ENCODE data around the gene ST7.

ST7 gene

DNA sequence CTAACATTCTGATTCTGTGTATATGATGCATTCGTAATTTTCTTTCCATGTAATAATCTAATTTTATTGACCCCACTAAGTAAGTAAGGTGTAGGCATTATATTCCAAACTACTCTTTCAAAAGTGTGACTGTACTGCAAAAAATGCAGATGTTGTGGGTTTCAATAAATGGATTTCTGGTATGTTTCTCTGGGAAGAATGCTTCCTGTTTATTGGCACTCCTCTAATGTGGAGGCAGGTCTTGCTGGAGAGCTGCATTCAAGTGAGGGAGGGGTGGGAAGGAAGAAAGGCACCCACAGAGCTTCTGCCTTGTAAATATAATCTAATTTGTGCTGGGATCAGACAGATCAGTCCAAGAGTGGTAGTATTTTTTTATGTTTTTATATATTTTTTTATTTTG, 23.9 kb downstream of the ST7 start:
- DNase-seq (ENCODE audit: low spot score), result no peak

- no peak for DNase-seq (ENCODE audit: low spot score)
Observed at GRCh38 chr7:116978006-116978405, 24.7 kb downstream of the ST7 start.

GRCh38 chr7:116979430-116979829, 26.1 kb downstream of the ST7 start:
- no peak for DNase-seq (ENCODE audit: low spot score)

DNA sequence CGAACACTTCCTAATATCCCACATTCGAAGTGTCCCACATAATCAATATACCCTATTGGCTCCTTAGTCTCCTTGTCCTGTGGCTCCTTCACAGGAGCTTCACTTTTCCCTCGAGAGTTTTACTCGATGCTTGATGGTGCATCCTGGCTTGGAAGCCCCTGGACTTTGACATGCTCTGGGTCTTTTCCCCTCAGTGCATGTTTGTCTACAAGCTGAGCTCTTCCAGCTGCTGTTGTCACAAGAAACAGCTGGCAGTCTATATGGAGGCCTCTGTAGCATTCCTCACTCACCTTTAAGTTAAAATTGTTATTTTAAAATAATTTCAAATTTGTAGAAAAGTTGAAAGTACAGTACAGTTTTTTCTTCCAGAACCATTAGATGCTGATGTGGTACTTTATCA, 27.1 kb downstream of the ST7 start:
- no peak for DNase-seq (ENCODE audit: low spot score)

DNA sequence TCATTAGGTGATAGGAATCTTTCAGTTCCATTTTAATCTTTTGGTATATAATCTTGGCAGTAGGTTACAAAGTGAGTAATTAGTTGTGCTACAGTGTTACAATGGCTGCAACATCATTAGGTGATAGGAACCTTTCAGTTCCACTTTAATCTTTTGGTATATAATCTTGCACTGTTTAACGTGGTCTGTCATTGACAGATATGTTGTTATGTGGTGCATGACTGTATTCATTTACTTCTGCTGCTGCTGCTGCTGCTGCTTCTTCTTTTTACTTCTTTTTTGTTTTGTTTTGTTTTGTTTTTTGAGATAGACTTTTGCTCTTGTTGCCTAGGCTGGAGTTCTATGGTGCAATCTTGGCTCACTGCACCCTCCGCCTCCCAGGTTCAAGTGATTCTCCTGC, 28.6 kb downstream of the ST7 start:
- no peak for DNase-seq (ENCODE audit: low spot score)

DNA sequence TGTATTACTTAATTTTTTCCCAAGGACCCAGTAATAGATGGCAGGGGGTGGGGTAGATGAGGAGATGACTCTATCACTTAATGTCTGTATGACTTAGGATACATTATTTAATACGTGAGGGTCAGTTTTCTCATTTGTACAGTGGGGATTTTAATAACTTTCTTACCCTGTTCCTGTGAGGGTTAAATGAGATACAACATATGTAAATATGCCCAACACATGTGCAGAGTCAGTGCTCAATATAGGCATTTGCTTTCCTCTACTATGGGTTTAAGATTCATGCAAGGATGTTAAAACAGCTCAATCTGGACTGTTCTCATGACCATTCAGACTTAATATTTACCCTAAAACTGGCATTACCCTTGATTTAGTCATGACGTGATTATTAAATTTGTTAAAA, 31.2 kb downstream of the ST7 start:
- DNase-seq (ENCODE audit: low spot score), result no peak

- no peak for DNase-seq (ENCODE audit: low spot score)
Observed at GRCh38 chr7:116984917-116985316, 31.6 kb downstream of the ST7 start.

DNA sequence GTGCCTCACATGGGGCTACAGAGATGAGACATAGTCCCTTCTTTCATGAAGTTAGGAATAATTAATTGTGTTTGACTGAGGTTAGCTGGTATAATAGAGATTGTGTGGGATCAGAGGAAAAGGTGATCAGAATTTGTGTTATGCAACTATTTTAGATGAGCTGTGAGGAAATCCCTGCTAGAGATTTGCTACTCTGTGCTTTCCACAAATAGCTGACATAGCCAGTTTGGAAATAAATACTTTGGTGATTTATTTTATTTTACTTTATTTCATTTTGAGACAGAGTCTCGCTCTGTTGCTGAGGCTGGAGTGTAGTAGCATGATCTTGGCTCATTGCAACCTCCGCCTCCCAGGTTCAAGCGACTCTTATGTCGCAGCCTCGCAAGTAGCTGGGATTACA, 32.3 kb downstream of the ST7 start:
- DNase-seq (ENCODE audit: low spot score), result no peak

DNA sequence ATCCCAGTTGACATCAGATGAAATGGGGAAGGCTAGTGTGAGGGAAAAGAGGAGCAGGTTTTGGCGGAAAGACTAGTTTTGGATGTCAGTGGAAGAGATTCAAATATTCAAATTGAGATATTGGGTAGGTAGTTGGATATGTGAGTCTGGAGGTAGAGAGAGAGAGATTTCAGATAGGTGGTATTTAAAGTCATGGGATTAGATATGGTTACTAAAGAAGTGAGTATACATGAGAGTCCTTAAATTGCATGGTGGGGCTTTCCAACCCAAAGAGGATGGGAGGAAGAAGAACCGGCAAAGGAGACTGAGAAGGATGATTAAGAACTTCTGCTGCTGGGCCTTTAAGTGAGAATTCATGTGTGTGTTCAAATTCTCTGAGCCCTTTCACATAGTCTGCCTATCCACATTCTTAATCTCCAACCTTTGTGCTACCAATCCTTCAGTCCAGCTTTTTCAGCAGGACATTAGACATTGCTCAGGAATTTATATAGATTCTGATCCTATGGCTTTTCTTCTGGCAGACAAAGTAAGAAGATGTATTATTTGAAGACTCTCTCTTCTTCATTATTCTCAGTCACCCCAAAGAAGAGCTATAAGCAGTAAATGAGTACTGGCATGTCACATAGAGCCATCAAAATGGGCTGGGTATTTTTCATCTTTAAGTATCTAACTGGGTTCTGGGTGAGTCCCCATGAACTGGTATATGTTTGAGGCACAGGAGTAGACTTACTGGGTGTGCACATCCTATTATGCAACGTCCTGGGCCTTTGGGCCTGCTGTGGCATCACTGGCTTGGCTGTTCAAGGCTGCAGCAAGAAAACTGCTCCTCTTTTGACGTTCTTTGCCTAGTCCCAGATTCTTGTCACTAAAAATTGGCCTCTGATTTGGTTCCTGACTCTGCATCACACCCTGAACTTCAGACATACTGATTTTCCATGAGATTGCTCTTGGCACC, 33.6 kb downstream of the ST7 start:
- DNase-seq (ENCODE audit: low spot score), result no peak

DNA sequence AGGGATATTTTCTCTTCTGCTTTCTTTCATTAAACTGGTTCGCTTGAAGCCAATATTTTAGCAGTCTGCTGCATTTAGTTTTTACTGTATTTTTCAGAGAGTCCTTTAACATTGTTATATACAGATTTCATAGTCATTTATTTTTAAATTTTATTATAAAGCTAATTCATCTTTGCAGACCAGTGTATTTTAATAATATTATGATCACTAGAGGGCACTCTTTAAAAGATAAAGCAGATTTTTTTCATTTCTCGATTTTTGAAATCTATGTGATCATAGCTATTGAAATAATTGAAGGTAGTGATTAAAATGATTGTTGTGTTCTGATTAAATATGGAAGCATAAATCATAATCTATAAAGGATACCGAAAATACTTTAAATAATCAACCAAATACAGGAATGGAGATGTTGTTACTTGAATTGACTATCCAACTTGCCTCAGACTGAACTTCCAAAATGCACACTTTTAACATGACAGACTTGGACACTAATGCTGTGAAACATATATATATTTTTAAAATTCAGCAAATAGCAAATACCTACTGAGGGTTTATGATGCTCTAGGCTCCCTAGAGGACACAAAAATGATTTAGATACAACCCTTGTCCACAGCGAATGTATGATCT, 35.2 kb downstream of the ST7 start:
- DNase-seq (ENCODE audit: low spot score), result no peak

DNA sequence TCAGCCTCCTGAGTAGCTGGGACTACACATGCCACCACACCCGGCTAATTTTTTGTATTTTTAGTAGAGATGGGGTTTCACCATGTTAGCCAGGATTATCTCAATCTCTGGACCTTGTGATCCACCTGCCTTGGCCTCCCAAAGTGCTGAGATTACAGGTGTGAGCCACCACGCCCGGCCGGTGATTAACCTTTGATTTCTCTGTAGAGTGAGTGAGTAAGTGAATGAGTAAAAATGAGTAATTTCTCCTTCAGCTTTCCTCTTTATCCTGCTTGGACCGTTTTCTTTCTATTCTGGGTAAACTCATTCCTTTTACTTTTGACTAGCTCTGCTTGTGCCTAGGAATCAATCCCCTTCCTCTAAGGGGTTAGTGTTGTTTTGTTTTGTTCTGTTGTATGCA, 36.8 kb downstream of the ST7 start:
- DNase-seq (ENCODE audit: low spot score), result no peak

DNA sequence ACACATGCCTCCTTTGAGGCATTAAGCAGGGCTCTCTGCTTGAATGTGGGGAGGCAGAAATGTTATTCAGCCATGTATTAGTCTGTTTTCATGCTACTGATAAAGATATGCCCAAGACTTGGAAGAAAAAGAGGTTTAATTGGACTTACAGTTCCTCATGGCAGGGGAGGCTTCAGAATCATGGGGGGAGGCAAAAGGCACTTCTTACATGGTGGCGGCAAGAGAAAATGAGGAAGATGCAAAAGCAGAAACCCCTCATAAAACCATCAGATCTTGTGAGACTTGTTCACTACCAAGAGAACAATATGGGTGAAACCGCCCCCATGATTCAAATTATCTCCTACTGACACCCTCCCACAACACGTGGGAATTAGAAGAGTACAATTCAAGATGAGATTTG, 37.9 kb downstream of the ST7 start:
- DNase-seq (ENCODE audit: low spot score), result no peak

- DNase-seq (ENCODE audit: low spot score), result no peak
Observed at GRCh38 chr7:116994611-116995010, 41.3 kb downstream of the ST7 start.

DNA sequence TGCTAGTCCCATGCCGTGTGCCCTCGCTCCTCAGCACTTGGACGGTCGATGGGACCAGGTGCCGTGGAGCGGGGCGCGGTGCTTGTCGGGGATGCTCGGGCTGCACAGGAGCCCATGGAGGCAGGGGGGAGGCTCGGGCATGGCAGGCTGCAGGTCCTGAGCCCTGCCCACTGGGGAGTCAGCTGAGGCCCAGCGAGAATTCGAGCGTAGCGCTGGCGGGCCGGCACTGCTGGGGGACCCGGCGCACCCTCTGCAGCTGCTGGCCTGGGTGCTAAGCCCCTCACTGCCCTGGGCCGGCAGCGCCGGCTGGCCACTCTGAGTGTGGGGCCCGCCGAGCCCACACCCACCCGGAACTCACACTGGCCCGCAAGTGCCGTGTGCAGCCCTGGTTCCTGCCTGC, 44.7 kb downstream of the ST7 start:
- no peak for DNase-seq (ENCODE audit: low spot score)

GRCh38 chr7:116998567-116999175, 45.4 kb downstream of the ST7 start:
- DNase-seq (ENCODE audit: low spot score), result no peak

- no peak for DNase-seq (ENCODE audit: low spot score)
Observed at GRCh38 chr7:116999311-116999710, 46.0 kb downstream of the ST7 start.

DNA sequence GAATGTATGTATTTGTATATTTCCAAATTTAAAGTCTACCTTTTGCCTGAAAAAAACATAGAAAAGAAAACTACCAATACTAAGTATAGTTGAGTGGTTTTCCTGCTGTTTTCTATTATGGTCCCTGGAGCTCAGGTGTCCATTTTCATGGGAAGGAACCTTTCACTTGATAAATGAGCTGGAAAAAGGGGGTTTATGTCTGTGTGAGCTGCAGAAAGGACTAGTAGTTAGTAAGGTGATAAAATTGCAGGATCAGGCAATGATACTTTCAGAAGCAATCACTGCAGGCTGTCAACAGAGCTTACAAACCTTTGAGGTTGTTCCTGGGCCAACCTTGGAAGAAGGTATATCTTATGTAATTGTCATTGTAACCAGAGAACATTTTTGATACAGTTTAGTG, 48.0 kb downstream of the ST7 start:
- DNase-seq (ENCODE audit: low spot score), result no peak

- no peak for DNase-seq (ENCODE audit: low spot score)
Observed at GRCh38 chr7:117004899-117005298, 51.6 kb downstream of the ST7 start.

- no peak for DNase-seq (ENCODE audit: low spot score)
Observed at GRCh38 chr7:117005449-117005848, 52.1 kb downstream of the ST7 start.

GRCh38 chr7:117006907-117007684, 53.8 kb downstream of the ST7 start:
- no peak for DNase-seq (ENCODE audit: low spot score)

DNA sequence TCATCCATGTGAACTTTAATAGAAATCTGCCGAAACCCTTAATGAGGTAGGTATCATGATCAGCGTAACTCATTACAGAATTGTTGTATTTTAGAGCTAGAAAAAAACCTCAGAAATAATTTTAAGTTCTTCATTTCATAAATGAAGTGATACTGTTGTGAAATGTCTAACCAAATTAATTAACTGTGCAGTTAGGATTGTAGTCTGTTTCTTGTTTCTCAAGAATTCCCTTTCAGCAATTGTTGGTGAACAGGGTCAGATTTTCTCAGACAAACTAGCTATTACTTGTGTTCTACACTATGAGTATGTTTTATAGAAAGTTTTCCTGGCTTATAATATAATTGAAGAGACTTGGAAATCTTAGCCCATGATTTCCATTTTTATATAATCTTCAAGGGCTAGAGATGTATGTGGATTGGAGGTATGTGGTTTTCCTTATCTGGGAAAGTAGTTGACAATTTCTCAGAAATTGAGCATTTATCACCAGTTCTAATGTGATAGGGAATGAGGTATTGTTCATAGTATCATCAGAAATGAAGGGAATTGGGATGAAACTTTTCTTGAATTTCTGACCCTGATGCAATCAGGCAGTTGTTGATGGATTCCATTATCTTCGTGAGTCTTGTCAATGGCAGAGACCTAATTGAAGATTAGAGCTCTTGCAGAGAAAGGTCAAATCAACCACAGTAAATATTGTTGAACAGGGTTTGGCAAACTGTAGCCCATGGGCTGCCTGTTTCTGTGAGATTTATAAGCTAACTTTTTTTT, 55.0 kb downstream of the ST7 start:
- DNase-seq (ENCODE audit: low spot score), result no peak
